ENCODE measurements around the gene ZNF423. TPM values are rescaled to one million over a fixed set of nuclear protein-coding genes. Genes with fewer than 3 reads are reported as not detected.
"Not testable (repeated sequence)": the region's sequence is repeated elsewhere in the genome, so short reads cannot be mapped to it uniquely, and the experiment has no call there.

The ZNF423 gene
- total RNA-seq, 2 donors from 2014 or later = 4.7 to 7.3 TPM

- Histone ChIP-seq H3K36me3 (no peaks in the 10 kb centered on the region), H3K9me3 (no peaks in the 10 kb centered on the region), H3K27me3 (no peaks in the 10 kb centered on the region), H3K4me1 (peaks cover 12% of the 10 kb centered on the region), H3K27ac (peak overlapping the region; percentile 55), H3K4me3 (peak overlapping the region; percentile 25), H3K9ac (ENCODE audit: low read depth in 2 of 2, low read length in 2 of 2) (peak overlapping the region in 1 of 2 donors; percentile 14)
- intact Hi-C loops (cut with DNase I) = no loop called here
- TF ChIP-seq CTCF (IDR thresholded peaks at IDR 0.05) = no peak
- no peak for DNase-seq
Observed at GRCh38 chr16:49875806-49876715, 20.1 kb upstream of the ZNF423 start.

GRCh38 chr16:49874613-49875237, 18.8 kb upstream of the ZNF423 start:
- DNase-seq = peak; percentile 63
- Histone ChIP-seq H3K27ac (peak overlapping the region; percentile 55), H3K4me1 (peaks cover 12% of the 10 kb centered on the region), H3K9me3 (no peaks in the 10 kb centered on the region), H3K36me3 (no peaks in the 10 kb centered on the region), H3K27me3 (no peaks in the 10 kb centered on the region), H3K9ac (ENCODE audit: low read depth in 2 of 2, low read length in 2 of 2) (no peak overlapping the region), H3K4me3 (no peak overlapping the region)
- no peak for TF ChIP-seq CTCF (IDR thresholded peaks at IDR 0.05)
- intact Hi-C loops (cut with DNase I) = no loop called here

GRCh38 chr16:49871824-49872223, 15.9 kb upstream of the ZNF423 start:
- H3K27ac ChIP-seq; H3K4me3 ChIP-seq; H3K36me3 ChIP-seq; H3K9me3 ChIP-seq; intact Hi-C loops (cut with DNase I); H3K9ac ChIP-seq (ENCODE audit: low read depth in 2 of 2, low read length in 2 of 2); H3K27me3 ChIP-seq; DNase-seq: not testable (repeated sequence)
- peaks cover 11% of the 10 kb centered on the region for H3K4me1 ChIP-seq

GRCh38 chr16:49869731-49870130, 13.8 kb upstream of the ZNF423 start:
- TF ChIP-seq CTCF (IDR thresholded peaks at IDR 0.05) = no peak
- Histone ChIP-seq H3K27me3 (no peaks in the 10 kb centered on the region), H3K9me3 (no peaks in the 10 kb centered on the region), H3K4me1 (no peaks in the 10 kb centered on the region), H3K9ac (ENCODE audit: low read depth in 2 of 2, low read length in 2 of 2) (no peak overlapping the region), H3K36me3 (no peaks in the 10 kb centered on the region), H3K27ac (no peak overlapping the region), H3K4me3 (no peak overlapping the region)
- intact Hi-C loops (cut with DNase I) = no loop called here
- DNase-seq = no peak

- H3K27me3 ChIP-seq = no peaks in the 10 kb centered on the region
- no peak overlapping the region for H3K27ac ChIP-seq
- no peaks in the 10 kb centered on the region for H3K4me1 ChIP-seq
- no peak for DNase-seq
- no peaks in the 10 kb centered on the region for H3K36me3 ChIP-seq
- H3K9ac ChIP-seq (ENCODE audit: low read depth in 2 of 2, low read length in 2 of 2) = no peak overlapping the region
- TF ChIP-seq CTCF (IDR thresholded peaks at IDR 0.05) = no peak
- intact Hi-C loops (cut with DNase I) = no loop called here
- no peak overlapping the region for H3K4me3 ChIP-seq
- no peaks in the 10 kb centered on the region for H3K9me3 ChIP-seq
Observed at GRCh38 chr16:49867796-49868668, 12.1 kb upstream of the ZNF423 start.
